Stimulated activated CD4-positive, alpha-beta T cell treated with anti-CD3 and anti-CD28 coated beads, TNF-alpha, amount 100 ng/mL, for 48 hours (primary cell): ENCODE results near the gene FOXD4L4.
"Not testable (repeated sequence)": the region's sequence is repeated elsewhere in the genome, so short reads cannot be mapped to it uniquely, and the experiment has no call there.

ENCODE experiments used
- DNase-seq, 3 donors: peaks; one replicate each; pipeline ENCODE4 v3.0.0-alpha.2; 2020; ENCODE audit warnings: low read depth in 3 of 3

Gene FOXD4L4

GRCh38 chr9:65737096-65737564 is at the start of gene FOXD4L4:
Gene FOXD4L4, plus strand, starts transcription at chr9:65737146. Its CDS starts 0 bp downstream, at chr9:65737146.
- not testable (repeated sequence) for DNase-seq

- not testable (repeated sequence) for DNase-seq
These were observed 33.4 kb upstream of the FOXD4L4 start for GRCh38 chr9:65703550-65703949.

DNA sequence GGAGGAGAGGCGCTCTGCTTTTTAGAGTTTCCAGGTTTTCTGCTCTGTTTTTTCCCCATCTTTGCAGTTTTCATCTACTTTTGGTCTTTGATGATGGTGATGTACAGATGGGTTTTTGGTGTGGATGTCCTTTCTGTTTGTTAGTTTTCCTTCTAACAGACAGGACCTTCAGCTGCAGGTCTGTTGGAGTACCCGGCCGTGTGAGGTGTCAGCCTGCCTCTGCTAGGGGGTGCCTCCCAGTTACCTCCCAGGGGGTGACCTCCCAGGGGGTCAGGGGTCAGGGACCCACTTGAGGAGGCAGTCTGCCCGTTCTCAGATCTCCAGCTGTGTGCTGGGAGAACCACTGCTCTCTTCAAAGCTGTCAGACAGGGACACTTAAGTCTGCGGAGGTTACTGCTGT is 22.5 kb upstream of the FOXD4L4 start:
- not testable (repeated sequence) for DNase-seq

GRCh38 chr9:65738133-65738532 is 1.2 kb downstream of the FOXD4L4 start:
- DNase-seq = not testable (repeated sequence)
